ENCODE measurements around the gene ANO5. TPM values are rescaled to one million over a fixed set of nuclear protein-coding genes. Genes with fewer than 3 reads are reported as not detected.
"Not testable (repeated sequence)": the region's sequence is repeated elsewhere in the genome, so short reads cannot be mapped to it uniquely, and the experiment has no call there.

Gene ANO5
- total RNA-seq, 4 donors from 2014 or later: 3.3 to 12.6 (median 6.5) TPM

- DNase-seq: no peak
- Histone ChIP-seq H3K4me3 (no peak overlapping the region), H3K36me3 (no peaks in the 10 kb centered on the region), H3K27me3 (no peaks in the 10 kb centered on the region), H3K27ac (no peak overlapping the region), H3K9me3 (no peaks in the 10 kb centered on the region), H3K4me1 (no peaks in the 10 kb centered on the region)
- no peak for TF ChIP-seq POLR2A (IDR thresholded peaks at IDR 0.05)
- TF ChIP-seq, protein P1, sequence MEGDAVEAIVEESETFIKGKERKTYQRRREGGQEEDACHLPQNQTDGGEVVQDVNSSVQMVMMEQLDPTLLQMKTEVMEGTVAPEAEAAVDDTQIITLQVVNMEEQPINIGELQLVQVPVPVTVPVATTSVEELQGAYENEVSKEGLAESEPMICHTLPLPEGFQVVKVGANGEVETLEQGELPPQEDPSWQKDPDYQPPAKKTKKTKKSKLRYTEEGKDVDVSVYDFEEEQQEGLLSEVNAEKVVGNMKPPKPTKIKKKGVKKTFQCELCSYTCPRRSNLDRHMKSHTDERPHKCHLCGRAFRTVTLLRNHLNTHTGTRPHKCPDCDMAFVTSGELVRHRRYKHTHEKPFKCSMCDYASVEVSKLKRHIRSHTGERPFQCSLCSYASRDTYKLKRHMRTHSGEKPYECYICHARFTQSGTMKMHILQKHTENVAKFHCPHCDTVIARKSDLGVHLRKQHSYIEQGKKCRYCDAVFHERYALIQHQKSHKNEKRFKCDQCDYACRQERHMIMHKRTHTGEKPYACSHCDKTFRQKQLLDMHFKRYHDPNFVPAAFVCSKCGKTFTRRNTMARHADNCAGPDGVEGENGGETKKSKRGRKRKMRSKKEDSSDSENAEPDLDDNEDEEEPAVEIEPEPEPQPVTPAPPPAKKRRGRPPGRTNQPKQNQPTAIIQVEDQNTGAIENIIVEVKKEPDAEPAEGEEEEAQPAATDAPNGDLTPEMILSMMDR (IDR thresholded peaks at IDR 0.05): no peak
Observed at GRCh38 chr11:22263613-22264012, 70.7 kb downstream of the ANO5 start.

DNA sequence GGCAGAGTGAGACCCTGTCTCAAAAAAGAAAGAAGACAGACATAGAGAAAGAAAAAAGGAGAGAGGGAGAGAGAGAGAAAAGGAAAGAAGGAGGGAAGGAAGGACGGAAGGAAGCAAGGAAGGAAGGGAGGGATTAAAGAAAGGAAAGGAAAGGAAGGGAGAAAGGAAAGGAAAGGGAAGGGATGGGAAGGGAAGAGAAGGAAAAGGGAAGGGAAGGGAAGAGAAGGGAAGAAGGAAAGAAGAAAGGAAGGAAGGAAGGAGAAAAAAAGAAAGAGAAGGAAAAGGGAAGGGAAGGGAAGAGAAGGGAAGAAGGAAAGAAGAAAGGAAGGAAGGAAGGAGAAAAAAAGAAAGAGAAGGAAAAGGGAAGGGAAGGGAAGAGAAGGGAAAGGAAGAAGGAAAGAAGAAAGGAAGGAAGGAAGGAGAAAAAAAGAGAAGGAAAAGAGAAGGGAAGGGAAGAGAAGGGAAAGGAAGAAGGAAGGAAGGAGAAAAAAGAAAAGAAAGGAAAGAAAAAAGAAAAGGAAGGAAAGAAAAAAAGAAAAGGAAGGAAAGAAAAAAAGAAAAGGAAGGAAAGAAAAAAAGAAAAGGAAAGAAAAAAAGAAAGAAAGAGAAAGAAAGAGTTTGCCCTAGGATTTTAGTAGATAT lies 76.2 kb downstream of the ANO5 start:
- not testable (repeated sequence) for H3K27me3 ChIP-seq, H3K27ac ChIP-seq, H3K9me3 ChIP-seq, DNase-seq, H3K4me1 ChIP-seq, H3K4me3 ChIP-seq, H3K36me3 ChIP-seq

- Histone ChIP-seq H3K36me3 (no peaks in the 10 kb centered on the region), H3K4me1 (no peaks in the 10 kb centered on the region), H3K27me3 (no peaks in the 10 kb centered on the region), H3K4me3 (no peak overlapping the region), H3K27ac (no peak overlapping the region), H3K9me3 (no peaks in the 10 kb centered on the region)
- DNase-seq: no peak
- TF ChIP-seq POLR2A (IDR thresholded peaks at IDR 0.05): no peak
- TF ChIP-seq, protein P1 (IDR thresholded peaks at IDR 0.05): no peak
Observed at GRCh38 chr11:22273781-22274180, 80.9 kb downstream of the ANO5 start.

GRCh38 chr11:22275600-22275999 lies 82.7 kb downstream of the ANO5 start:
- no peak for DNase-seq
- Histone ChIP-seq H3K4me1 (no peaks in the 10 kb centered on the region), H3K27ac (no peak overlapping the region), H3K9me3 (no peaks in the 10 kb centered on the region), H3K27me3 (no peaks in the 10 kb centered on the region), H3K36me3 (peaks cover 0 to 4% (median 0%) of the 10 kb centered on the region in 3 donors), H3K4me3 (no peak overlapping the region)
- TF ChIP-seq, protein P1 (IDR thresholded peaks at IDR 0.05): no peak
- TF ChIP-seq POLR2A (IDR thresholded peaks at IDR 0.05): no peak

GRCh38 chr11:22276535-22276934 lies 83.7 kb downstream of the ANO5 start:
- TF ChIP-seq POLR2A (IDR thresholded peaks at IDR 0.05): no peak
- TF ChIP-seq, protein P1 (IDR thresholded peaks at IDR 0.05): no peak
- DNase-seq: no peak

GRCh38 chr11:22284991-22285390 lies 92.1 kb downstream of the ANO5 start:
- H3K27ac ChIP-seq, H3K4me1 ChIP-seq, H3K9me3 ChIP-seq, H3K27me3 ChIP-seq, H3K36me3 ChIP-seq, DNase-seq, H3K4me3 ChIP-seq: not testable (repeated sequence)

More at GRCh38 chr11:22276535-22276934, 83.7 kb downstream of the ANO5 start:
- Histone ChIP-seq H3K9me3 (no peaks in the 10 kb centered on the region), H3K4me1 (no peaks in the 10 kb centered on the region), H3K4me3 (no peak overlapping the region), H3K27me3 (no peaks in the 10 kb centered on the region), H3K27ac (no peak overlapping the region), H3K36me3 (peaks cover 0 to 4% (median 0%) of the 10 kb centered on the region in 3 donors)

- Histone ChIP-seq H3K4me3 (no peak overlapping the region), H3K4me1 (no peaks in the 10 kb centered on the region), H3K27ac (no peak overlapping the region), H3K9me3 (no peaks in the 10 kb centered on the region), H3K36me3 (no peaks in the 10 kb centered on the region), H3K27me3 (no peaks in the 10 kb centered on the region)
- TF ChIP-seq, protein P1 (IDR thresholded peaks at IDR 0.05): no peak
- TF ChIP-seq POLR2A (IDR thresholded peaks at IDR 0.05): no peak
- no peak for DNase-seq
Observed at GRCh38 chr11:22302368-22302767, 109.5 kb downstream of the ANO5 start.
